Suprapubic skin (tissue), 4 donors: ENCODE data around the gene OR12D2. TPM values are rescaled to one million over a fixed set of nuclear protein-coding genes. Genes with fewer than 3 reads are reported as not detected.
"Not testable (repeated sequence)": the region's sequence is repeated elsewhere in the genome, so short reads cannot be mapped to it uniquely, and the experiment has no call there.

Source experiments
- DNase-seq, 2 donors: peaks; one replicate each; pipeline ENCODE4 v3.0.0-alpha.2; 2019; ENCODE audit warnings: low spot score in 2 of 2
- H3K27ac ChIP-seq: fragments of 200-600 bp; sonication (generic); one replicate; pipeline ENCODE4 v1.5.1; 2019
- H3K27me3 ChIP-seq: fragments of 200-600 bp; sonication (generic); one replicate; pipeline ENCODE4 v1.5.1; 2019
- H3K36me3 ChIP-seq: fragments of 200-600 bp; sonication (generic); one replicate; pipeline ENCODE4 v1.5.1; 2019
- H3K4me1 ChIP-seq: fragments of 200-600 bp; sonication (generic); one replicate; pipeline ENCODE4 v1.5.1; 2019
- H3K4me3 ChIP-seq: fragments of 200-600 bp; sonication (generic); one replicate; pipeline ENCODE4 v1.5.1; 2019; ENCODE audit warnings: mild to moderate bottlenecking
- H3K9me3 ChIP-seq: fragments of 200-600 bp; sonication (generic); one replicate; pipeline ENCODE4 v1.5.1; 2019
- CTCF ChIP-seq, 2 donors: fragments of 200-600 bp in 1 of 2; fragments of 450-650 bp in 1 of 2; sonication (generic) in 1 of 2; IDR thresholded peaks; one replicate each; pipeline ENCODE4 v1.5.1; 2016 to 2019; ENCODE audit warnings: antibody characterized with exemption in 2 of 2, mild to moderate bottlenecking in 1 of 2, moderate library complexity in 1 of 2
- EP300 ChIP-seq: sonication (generic); formaldehyde crosslinking; IDR thresholded peaks from one replicate; pipeline ENCODE4 v1.6.1; 2017; ENCODE audit warnings: antibody characterized with exemption
- POLR2A ChIP-seq, 2 donors: fragments of 450-650 bp; IDR thresholded peaks; one replicate each; pipeline ENCODE4 v1.6.1; 2017; ENCODE audit warnings: antibody characterized with exemption in 2 of 2, mild to moderate bottlenecking in 2 of 2, moderate library complexity in 2 of 2
- POLR2AphosphoS5 ChIP-seq, 3 donors: sonication (generic); formaldehyde crosslinking; IDR thresholded peaks; one replicate each; pipeline ENCODE4 v1.6.1; 2017; ENCODE audit warnings: antibody characterized with exemption in 3 of 3
- WGBS: methylation state at CpG from one replicate; pipeline ENCODE4 v1.1.5; 2018; 5-methylcytosine and 5-hydroxymethylcytosine counted together
- total RNA-seq, 4 donors: library from RNA; depleted of rRNA; stranded (reverse); fragments of >200 nt; gene quantifications; one replicate each; pipeline ENCODE4 v1.1.0, GENCODE V29; 2016

OR12D2 gene
- total RNA-seq, 4 donors from 2014 or later = not detected

GRCh38 chr6:29442719-29443118, 47.3 kb downstream of the OR12D2 start:
- H3K36me3 ChIP-seq = no peaks in the 10 kb centered on the region
- 76% methylated on average over 1 of the region's 1 CpG for WGBS
- TF ChIP-seq CTCF (IDR thresholded peaks at IDR 0.05) = no peak
- no peak for TF ChIP-seq POLR2AphosphoS5 (IDR thresholded peaks at IDR 0.05)
- no peak for TF ChIP-seq POLR2A (IDR thresholded peaks at IDR 0.05)
- TF ChIP-seq EP300 = no peak
- DNase-seq = no peak
- H3K27me3 ChIP-seq = no peaks in the 10 kb centered on the region
- H3K9me3 ChIP-seq = no peaks in the 10 kb centered on the region
- no peak overlapping the region for H3K27ac ChIP-seq
- H3K4me3 ChIP-seq = no peak overlapping the region
- H3K4me1 ChIP-seq = no peaks in the 10 kb centered on the region

- not testable (repeated sequence) for H3K9me3 ChIP-seq, H3K4me3 ChIP-seq, H3K27ac ChIP-seq, H3K27me3 ChIP-seq, DNase-seq, H3K4me1 ChIP-seq, H3K36me3 ChIP-seq
- 92% methylated on average over 1 of the region's 1 CpG for WGBS
Measured at GRCh38 chr6:29444031-29444430, 48.6 kb downstream of the OR12D2 start.

Other genes starting within 250 kb of the OR12D2 start
- gene OR2J2, start 224.7 kb upstream of the OR12D2 start, total RNA-seq = not detected
- gene OR14J1, start 93.9 kb upstream of the OR12D2 start, total RNA-seq = not detected
- gene OR5V1, start 26.8 kb upstream of the OR12D2 start, total RNA-seq = not detected
- gene OR12D3, start 20.3 kb upstream of the OR12D2 start, total RNA-seq = not detected
- gene OR12D1, start 19.3 kb downstream of the OR12D2 start, total RNA-seq = not detected
- not detected for gene OR10C1, start 43.7 kb downstream of the OR12D2 start, total RNA-seq
- gene OR11A1, start 61.4 kb downstream of the OR12D2 start, total RNA-seq = not detected
- not detected for gene OR2H1, start 61.5 kb downstream of the OR12D2 start, total RNA-seq
- not detected for gene MAS1L, start 92.3 kb downstream of the OR12D2 start, total RNA-seq
- not detected for gene UBD, start 164.1 kb downstream of the OR12D2 start, total RNA-seq
- not detected for gene OR2H2, start 189.5 kb downstream of the OR12D2 start, total RNA-seq
- gene GABBR1, start 237.6 kb downstream of the OR12D2 start, total RNA-seq = 10 to 100 TPM; 16.4 to 78.1 (median 31.1) TPM